Type B pancreatic cell (in vitro differentiated cells): ENCODE measurements around the gene MEIS2. TPM values are rescaled to one million over a fixed set of nuclear protein-coding genes. Genes with fewer than 3 reads are reported as not detected.

Experiments
- DNase-seq: peaks from one replicate; pipeline ENCODE4 v3.0.0; 2021; ENCODE audit warnings: mixed read lengths; ENCODE audit not compliant: unreplicated experiment; ENCODE audit errors: extremely low spot score
- H3K27ac Mint-ChIP-seq: 2 replicates; pipeline ENCODE4 v1.8.0; 2021; ENCODE audit warnings: mild to moderate bottlenecking, mixed read lengths
- H3K27me3 Mint-ChIP-seq: 2 replicates; pipeline ENCODE4 v1.8.0; 2021; ENCODE audit warnings: mixed read lengths
- H3K36me3 Mint-ChIP-seq: 2 replicates; pipeline ENCODE4 v1.8.0; 2021; ENCODE audit warnings: mixed read lengths
- H3K4me1 Mint-ChIP-seq: one replicate; pipeline ENCODE4 v1.8.0; 2021; ENCODE audit warnings: mixed read lengths; ENCODE audit not compliant: unreplicated experiment
- H3K4me3 Mint-ChIP-seq: 2 replicates; pipeline ENCODE4 v1.8.0; 2021; ENCODE audit warnings: mild to moderate bottlenecking, mixed read lengths
- H3K9me3 Mint-ChIP-seq: 2 replicates; pipeline ENCODE4 v1.8.0; 2021; ENCODE audit warnings: mixed read lengths
- total RNA-seq: library from RNA; stranded (reverse); gene quantifications from 2 replicates; pipeline ENCODE4 v1.2.1, GENCODE V29; 2021; ENCODE audit warnings: low replicate concordance
- TF ChIP-seq, protein P1 (sequence below): fragments of 200-600 bp; sonication (generic); conservative IDR thresholded peaks from 2 replicates; pipeline ENCODE4 v1.5.0; 2021; ENCODE audit warnings: antibody characterized with exemption, mild to moderate bottlenecking

The MEIS2 gene
- total RNA-seq, 1 donor from 2014 or later, result 211 TPM

DNA sequence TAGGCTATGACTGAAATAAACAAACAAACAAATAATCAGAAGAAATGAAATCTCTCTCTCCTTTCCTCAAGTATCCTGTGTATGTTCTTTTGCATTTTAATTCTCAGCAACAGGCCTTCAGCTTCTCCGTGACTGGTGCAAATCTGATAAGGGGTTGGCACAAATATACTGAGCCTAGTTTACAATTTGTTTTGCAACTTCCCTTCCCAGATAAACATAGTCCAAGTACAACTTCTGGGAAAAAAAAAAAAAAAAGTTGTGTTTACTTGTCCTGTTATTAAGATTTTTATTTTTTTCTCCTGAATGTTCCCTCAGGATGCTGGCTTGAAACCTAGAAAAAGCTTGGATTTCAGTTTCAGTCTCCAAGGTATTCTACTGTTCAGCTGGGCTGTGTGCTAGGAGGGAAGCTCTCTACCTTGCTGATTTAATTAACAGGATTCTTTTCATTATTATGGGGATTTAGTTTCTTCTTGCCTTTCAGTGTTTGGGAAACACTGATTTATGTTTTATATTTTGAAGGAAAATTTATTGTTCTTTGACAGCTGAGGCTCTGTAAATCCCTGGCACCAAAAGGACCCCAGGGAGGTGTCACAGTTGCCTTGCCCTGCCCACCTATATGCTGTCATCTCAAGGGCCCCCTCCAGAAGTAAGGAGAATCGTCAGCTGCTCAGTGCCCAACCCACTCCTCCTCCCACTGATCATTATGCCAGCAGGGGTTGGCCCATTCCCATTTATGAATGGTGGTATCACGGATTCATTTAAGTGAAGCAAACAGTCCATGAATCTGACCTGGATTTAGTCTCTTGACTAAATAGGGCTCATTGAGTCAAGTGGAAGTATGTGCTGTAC, 185.2 kb downstream of the MEIS2 start:
- Mint-ChIP-seq H3K27ac (no peak overlapping the region), H3K27me3 (no peaks in the 10 kb centered on the region), H3K4me3 (peak overlapping the region; percentile 2), H3K36me3 (peaks cover 48% of the 10 kb centered on the region), H3K4me1 (peaks cover 47% of the 10 kb centered on the region), H3K9me3 (peaks cover 10% of the 10 kb centered on the region)
- TF ChIP-seq, protein P1, sequence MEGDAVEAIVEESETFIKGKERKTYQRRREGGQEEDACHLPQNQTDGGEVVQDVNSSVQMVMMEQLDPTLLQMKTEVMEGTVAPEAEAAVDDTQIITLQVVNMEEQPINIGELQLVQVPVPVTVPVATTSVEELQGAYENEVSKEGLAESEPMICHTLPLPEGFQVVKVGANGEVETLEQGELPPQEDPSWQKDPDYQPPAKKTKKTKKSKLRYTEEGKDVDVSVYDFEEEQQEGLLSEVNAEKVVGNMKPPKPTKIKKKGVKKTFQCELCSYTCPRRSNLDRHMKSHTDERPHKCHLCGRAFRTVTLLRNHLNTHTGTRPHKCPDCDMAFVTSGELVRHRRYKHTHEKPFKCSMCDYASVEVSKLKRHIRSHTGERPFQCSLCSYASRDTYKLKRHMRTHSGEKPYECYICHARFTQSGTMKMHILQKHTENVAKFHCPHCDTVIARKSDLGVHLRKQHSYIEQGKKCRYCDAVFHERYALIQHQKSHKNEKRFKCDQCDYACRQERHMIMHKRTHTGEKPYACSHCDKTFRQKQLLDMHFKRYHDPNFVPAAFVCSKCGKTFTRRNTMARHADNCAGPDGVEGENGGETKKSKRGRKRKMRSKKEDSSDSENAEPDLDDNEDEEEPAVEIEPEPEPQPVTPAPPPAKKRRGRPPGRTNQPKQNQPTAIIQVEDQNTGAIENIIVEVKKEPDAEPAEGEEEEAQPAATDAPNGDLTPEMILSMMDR, result no peak
- no peak for DNase-seq

DNA sequence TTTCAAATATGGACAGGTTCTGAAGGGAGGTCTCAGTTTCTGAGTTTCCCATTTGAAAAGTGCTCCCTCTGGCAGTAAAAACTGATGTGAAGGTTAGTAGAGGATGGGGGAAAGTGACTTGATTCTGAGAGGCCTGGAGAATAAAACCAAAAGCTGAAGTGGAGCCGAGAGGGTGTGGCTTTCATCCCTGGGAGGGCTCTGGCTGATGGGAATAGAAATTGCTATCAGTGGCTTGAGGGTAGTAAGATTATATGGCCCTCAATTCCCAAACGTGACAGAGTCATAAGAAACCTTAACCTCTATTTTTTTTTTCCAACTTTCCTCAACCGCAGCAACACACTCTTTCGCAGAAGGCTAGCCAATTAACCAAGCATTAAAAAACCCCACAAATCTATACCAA, 185.9 kb downstream of the MEIS2 start:
- peaks cover 48% of the 10 kb centered on the region for H3K36me3 Mint-ChIP-seq
- no peak for DNase-seq
- H3K27me3 Mint-ChIP-seq, result no peaks in the 10 kb centered on the region
- no peak overlapping the region for H3K4me3 Mint-ChIP-seq
- peaks cover 48% of the 10 kb centered on the region for H3K4me1 Mint-ChIP-seq
- peaks cover 10% of the 10 kb centered on the region for H3K9me3 Mint-ChIP-seq
- H3K27ac Mint-ChIP-seq, result no peak overlapping the region
- TF ChIP-seq, protein P1, result no peak

DNA sequence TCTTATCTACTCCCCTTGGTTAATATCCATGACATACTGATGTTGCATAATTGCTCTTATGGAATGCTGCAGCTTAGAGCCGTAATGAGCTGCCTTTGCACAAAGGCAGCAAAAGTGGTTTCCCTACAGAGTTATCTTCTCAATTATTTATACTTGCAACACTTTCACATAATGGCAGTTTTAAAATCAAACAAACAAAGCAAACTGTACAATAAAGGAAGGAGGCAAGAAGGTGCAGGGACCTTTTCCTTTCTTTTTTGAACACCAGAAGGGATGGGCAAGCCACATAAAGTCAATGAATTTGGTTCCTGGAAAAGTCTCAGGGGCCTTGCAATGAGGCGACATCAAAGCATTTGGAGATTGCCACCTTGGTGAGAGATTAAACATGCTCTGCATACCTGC, 188.0 kb downstream of the MEIS2 start:
- DNase-seq, result no peak
- Mint-ChIP-seq H3K4me3 (no peak overlapping the region), H3K27ac (no peak overlapping the region), H3K9me3 (peaks cover 5% of the 10 kb centered on the region), H3K27me3 (no peaks in the 10 kb centered on the region), H3K36me3 (peaks cover 39% of the 10 kb centered on the region), H3K4me1 (peaks cover 41% of the 10 kb centered on the region)
- TF ChIP-seq, protein P1, result no peak

DNA sequence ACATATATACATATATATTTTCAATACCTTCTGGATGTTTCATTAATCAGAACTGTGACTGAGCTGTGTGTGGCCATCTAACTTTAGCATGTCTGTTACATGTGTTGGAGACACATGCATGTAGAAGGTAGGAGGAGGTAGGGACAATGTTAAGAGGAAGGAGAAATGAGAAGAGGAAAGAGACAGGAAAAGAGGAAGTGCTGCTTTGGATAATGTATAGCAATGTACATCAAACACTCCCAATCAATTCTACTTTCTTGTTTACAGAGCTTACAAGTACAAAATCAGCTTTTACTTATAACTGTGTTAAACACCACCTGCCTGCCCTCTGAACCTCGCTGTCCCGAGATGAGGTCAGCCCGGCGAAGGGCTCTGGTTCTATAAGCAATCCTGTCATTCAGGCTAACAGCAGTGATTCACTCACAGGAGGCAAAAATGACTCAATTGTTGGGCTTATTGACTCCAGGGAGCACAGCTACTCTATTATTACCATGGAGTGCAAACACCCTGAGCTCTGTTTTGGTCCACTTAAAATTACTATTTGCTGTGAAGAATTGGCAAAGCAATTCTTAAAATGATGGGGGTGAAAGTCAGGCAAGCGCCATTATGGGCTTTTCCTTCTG, 188.9 kb downstream of the MEIS2 start:
- no peak for DNase-seq
- Mint-ChIP-seq H3K27me3 (no peaks in the 10 kb centered on the region), H3K9me3 (peaks cover 5% of the 10 kb centered on the region), H3K4me3 (no peak overlapping the region), H3K4me1 (peaks cover 40% of the 10 kb centered on the region), H3K36me3 (peaks cover 35% of the 10 kb centered on the region), H3K27ac (peak overlapping the region; percentile 63)
- TF ChIP-seq, protein P1, result no peak

DNA sequence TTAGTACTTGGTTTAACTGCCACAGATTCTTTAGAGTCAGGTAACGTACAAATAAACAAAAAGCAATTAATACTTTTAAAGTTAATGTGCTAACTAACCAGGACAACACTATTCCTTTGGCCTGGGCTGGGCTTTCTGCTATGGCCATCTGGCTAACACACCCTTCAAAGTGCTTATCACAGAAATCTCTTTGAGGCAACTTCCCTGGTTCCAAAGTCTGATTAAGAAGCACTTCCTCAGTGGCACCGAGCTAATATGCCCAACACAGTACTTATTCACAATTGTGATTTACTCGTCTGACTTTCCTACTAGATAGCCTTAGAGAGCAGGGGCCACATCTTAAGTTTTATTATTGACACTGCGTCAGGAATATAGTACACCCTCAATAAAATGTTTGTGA, 191.4 kb downstream of the MEIS2 start:
- H3K4me3 Mint-ChIP-seq, result no peak overlapping the region
- DNase-seq, result no peak
- H3K27ac Mint-ChIP-seq, result no peak overlapping the region
- TF ChIP-seq, protein P1, result no peak
- H3K36me3 Mint-ChIP-seq, result peaks cover 16% of the 10 kb centered on the region
- no peaks in the 10 kb centered on the region for H3K27me3 Mint-ChIP-seq
- no peaks in the 10 kb centered on the region for H3K9me3 Mint-ChIP-seq
- H3K4me1 Mint-ChIP-seq, result peaks cover 21% of the 10 kb centered on the region
